ENCODE data around the gene RTN4RL2.

GRCh38 chr11:57459164-57460021, 935 bp upstream of the RTN4RL2 start:
- no peak for TF ChIP-seq CTCF (IDR thresholded peaks at IDR 0.05)
- TF ChIP-seq, protein P1, sequence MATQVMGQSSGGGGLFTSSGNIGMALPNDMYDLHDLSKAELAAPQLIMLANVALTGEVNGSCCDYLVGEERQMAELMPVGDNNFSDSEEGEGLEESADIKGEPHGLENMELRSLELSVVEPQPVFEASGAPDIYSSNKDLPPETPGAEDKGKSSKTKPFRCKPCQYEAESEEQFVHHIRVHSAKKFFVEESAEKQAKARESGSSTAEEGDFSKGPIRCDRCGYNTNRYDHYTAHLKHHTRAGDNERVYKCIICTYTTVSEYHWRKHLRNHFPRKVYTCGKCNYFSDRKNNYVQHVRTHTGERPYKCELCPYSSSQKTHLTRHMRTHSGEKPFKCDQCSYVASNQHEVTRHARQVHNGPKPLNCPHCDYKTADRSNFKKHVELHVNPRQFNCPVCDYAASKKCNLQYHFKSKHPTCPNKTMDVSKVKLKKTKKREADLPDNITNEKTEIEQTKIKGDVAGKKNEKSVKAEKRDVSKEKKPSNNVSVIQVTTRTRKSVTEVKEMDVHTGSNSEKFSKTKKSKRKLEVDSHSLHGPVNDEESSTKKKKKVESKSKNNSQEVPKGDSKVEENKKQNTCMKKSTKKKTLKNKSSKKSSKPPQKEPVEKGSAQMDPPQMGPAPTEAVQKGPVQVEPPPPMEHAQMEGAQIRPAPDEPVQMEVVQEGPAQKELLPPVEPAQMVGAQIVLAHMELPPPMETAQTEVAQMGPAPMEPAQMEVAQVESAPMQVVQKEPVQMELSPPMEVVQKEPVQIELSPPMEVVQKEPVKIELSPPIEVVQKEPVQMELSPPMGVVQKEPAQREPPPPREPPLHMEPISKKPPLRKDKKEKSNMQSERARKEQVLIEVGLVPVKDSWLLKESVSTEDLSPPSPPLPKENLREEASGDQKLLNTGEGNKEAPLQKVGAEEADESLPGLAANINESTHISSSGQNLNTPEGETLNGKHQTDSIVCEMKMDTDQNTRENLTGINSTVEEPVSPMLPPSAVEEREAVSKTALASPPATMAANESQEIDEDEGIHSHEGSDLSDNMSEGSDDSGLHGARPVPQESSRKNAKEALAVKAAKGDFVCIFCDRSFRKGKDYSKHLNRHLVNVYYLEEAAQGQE (IDR thresholded peaks at IDR 0.05; ENCODE audit: insufficient read depth in 1 of 2, low read depth in 2 of 2, low read length in 1 of 2) = no peak
- no peak for TF ChIP-seq SIN3A (IDR thresholded peaks at IDR 0.05; ENCODE audit: borderline replicate concordance, insufficient read depth, low read depth, low read length)
- TF ChIP-seq POLR2AphosphoS5 (IDR thresholded peaks at IDR 0.05; ENCODE audit: low read depth, low read length) = no peak
- TF ChIP-seq TCF7L2 (IDR thresholded peaks at IDR 0.05; ENCODE audit: low read depth, low read length) = no peak
